ENCODE results near the gene TTC21A. TPM values are rescaled to one million over a fixed set of nuclear protein-coding genes. Genes with fewer than 3 reads are reported as not detected.

Gene TTC21A
- total and polyA plus RNA-seq, 2 experiments from 2014 or later, result 3.7 to 6.5 TPM

DNA sequence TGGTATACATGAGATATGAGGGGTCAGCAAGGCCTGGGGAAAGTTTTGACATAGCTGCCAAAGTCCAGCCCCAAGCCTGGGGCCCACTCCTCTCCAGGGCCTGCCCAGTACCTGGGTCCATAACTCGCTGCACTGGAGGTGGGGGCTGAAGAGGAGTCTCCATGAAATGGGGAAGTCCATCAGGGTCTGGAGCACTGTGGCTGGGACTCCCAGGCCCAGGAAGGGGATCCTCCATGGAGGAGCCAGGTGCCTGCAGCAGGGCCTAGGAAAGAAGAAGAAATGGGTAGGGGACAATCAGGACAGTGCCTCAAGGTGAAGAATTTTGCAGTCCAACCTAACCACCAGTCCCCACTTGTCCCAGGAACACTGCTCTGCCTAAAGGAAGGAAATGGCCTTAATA is 8.2 kb upstream of the TTC21A start:
- H3K79me2 ChIP-seq, result peaks cover 30% of the 10 kb centered on the region
- H3K4me1 ChIP-seq (ENCODE audit: insufficient read depth), result no peaks in the 10 kb centered on the region
- H4K20me1 ChIP-seq (ENCODE audit: insufficient read depth, poor library complexity, severe bottlenecking), result peaks cover 27% of the 10 kb centered on the region

DNA sequence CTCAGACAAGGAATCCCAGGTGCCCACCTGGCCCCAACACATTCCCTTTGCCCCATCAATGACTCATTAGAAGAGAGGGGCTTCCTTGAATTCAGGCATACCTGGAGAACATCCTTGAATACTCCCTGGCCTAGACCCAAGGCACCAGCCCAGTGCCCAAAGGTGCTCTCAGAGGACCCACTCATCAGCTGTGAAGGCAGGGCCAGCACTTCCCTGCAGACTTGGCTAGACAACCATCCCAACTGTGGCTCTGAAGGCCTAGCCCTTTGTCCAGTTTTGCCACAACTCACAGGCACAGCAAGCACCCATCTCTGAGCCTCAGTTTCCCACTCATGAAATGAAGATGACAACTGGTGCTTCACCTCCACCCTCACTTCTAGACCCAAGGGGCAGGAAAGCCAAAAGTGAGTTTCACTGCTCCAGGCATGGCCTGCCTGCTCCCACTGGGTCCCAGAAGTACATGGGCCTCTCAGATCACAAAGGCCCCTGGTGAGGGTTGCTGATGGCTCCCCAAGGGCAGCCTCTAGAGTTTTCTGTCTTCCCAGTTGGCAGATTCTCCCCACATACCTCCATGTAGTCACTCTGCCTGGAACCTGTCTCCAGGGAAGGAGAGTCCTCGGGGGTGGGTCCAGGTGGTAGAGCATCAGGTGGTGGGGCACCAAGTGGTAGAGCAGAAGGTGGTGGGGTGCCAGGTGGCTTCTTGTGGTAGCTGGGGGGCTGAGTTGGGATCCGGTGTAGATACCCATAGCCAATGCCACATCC is 7.6 kb upstream of the TTC21A start:
- Histone ChIP-seq H3K27ac (no peak overlapping the region), H2AFZ (no peak overlapping the region), H3K36me3 (replicated peaks; ENCODE audit: insufficient read depth, low read depth) (no peaks in the 10 kb centered on the region), H3K4me1 (ENCODE audit: insufficient read depth) (no peaks in the 10 kb centered on the region), H3K4me2 (no peak overlapping the region), H4K20me1 (ENCODE audit: insufficient read depth, poor library complexity, severe bottlenecking) (peaks cover 33% of the 10 kb centered on the region), H3K9me3 (ENCODE audit: low read depth) (no peaks in the 10 kb centered on the region), H3K9me2 (replicated peaks; ENCODE audit: insufficient read depth) (no peaks in the 10 kb centered on the region), H3K79me2 (peaks cover 37% of the 10 kb centered on the region), H3K4me3 (no peak overlapping the region), H3K27me3 (no peaks in the 10 kb centered on the region)
- TF ChIP-seq, protein P1, sequence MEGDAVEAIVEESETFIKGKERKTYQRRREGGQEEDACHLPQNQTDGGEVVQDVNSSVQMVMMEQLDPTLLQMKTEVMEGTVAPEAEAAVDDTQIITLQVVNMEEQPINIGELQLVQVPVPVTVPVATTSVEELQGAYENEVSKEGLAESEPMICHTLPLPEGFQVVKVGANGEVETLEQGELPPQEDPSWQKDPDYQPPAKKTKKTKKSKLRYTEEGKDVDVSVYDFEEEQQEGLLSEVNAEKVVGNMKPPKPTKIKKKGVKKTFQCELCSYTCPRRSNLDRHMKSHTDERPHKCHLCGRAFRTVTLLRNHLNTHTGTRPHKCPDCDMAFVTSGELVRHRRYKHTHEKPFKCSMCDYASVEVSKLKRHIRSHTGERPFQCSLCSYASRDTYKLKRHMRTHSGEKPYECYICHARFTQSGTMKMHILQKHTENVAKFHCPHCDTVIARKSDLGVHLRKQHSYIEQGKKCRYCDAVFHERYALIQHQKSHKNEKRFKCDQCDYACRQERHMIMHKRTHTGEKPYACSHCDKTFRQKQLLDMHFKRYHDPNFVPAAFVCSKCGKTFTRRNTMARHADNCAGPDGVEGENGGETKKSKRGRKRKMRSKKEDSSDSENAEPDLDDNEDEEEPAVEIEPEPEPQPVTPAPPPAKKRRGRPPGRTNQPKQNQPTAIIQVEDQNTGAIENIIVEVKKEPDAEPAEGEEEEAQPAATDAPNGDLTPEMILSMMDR (IDR thresholded peaks at IDR 0.05; ENCODE audit: poor library complexity), result no peak
- no peak for TF ChIP-seq EZH2 (IDR thresholded peaks at IDR 0.05; ENCODE audit: borderline replicate concordance)
- no peak for TF ChIP-seq EZH2phosphoT487 (IDR thresholded peaks at IDR 0.05; ENCODE audit: low read depth, severe bottlenecking, unreplicated experiment)
- WGBS (ENCODE audit: low lambda C conversion rate, missing lambda C conversion rate), result 97% methylated on average over 2 of the region's 2 CpGs
- DNase-seq (ENCODE audit: low spot score), result no peak

More for the DNA sequence above, 8.2 kb upstream of the TTC21A start:
- no peak overlapping the region for H3K4me2 ChIP-seq
- H3K27me3 ChIP-seq, result no peaks in the 10 kb centered on the region
- TF ChIP-seq EZH2 (IDR thresholded peaks at IDR 0.05; ENCODE audit: borderline replicate concordance), result no peak
- TF ChIP-seq EZH2phosphoT487 (IDR thresholded peaks at IDR 0.05; ENCODE audit: low read depth, severe bottlenecking, unreplicated experiment), result no peak
- TF ChIP-seq, protein P1 (IDR thresholded peaks at IDR 0.05; ENCODE audit: poor library complexity), result no peak
- no peaks in the 10 kb centered on the region for H3K9me2 ChIP-seq (replicated peaks; ENCODE audit: insufficient read depth)
- H3K9me3 ChIP-seq (ENCODE audit: low read depth), result no peaks in the 10 kb centered on the region
- H3K27ac ChIP-seq, result no peak overlapping the region
- H3K36me3 ChIP-seq (replicated peaks; ENCODE audit: insufficient read depth, low read depth), result no peaks in the 10 kb centered on the region
- no peak overlapping the region for H3K4me3 ChIP-seq
- no peak overlapping the region for H2AFZ ChIP-seq
- DNase-seq (ENCODE audit: low spot score), result no peak
- 95% methylated on average over 1 of the region's 1 CpG for WGBS (ENCODE audit: low lambda C conversion rate, missing lambda C conversion rate)

DNA sequence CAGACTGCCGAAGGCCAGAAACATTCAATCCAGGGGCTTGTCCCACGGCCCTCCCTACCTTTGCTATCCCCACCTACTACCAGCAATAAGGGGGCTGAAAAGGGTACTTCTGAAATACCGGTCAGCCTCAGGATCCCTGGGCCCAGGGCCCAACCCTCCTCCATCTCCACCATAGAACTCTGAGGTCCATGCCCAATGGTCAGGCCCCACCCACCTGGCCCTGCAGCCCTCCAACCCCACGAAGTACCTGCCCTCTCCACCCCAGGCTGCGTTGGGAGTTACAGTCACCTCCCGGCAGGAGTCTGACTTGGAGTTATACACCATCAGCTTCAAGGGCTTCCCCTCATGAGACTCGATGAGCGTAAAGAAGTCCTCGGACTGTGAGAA is 7.0 kb upstream of the TTC21A start:
- H3K4me2 ChIP-seq, result no peak overlapping the region

More for the DNA sequence above, 7.0 kb upstream of the TTC21A start:
- peaks cover 2% of the 10 kb centered on the region for H3K4me1 ChIP-seq (ENCODE audit: insufficient read depth)
- TF ChIP-seq EZH2phosphoT487 (IDR thresholded peaks at IDR 0.05; ENCODE audit: low read depth, severe bottlenecking, unreplicated experiment) (no peak), EZH2 (IDR thresholded peaks at IDR 0.05; ENCODE audit: borderline replicate concordance) (no peak)
- TF ChIP-seq, protein P1 (IDR thresholded peaks at IDR 0.05; ENCODE audit: poor library complexity), result no peak
- no peaks in the 10 kb centered on the region for H3K27me3 ChIP-seq
- no peak overlapping the region for H3K27ac ChIP-seq
- DNase-seq (ENCODE audit: low spot score), result no peak
- no peaks in the 10 kb centered on the region for H3K36me3 ChIP-seq (replicated peaks; ENCODE audit: insufficient read depth, low read depth)
- H4K20me1 ChIP-seq (ENCODE audit: insufficient read depth, poor library complexity, severe bottlenecking), result peaks cover 39% of the 10 kb centered on the region
- no peak overlapping the region for H2AFZ ChIP-seq
- WGBS (ENCODE audit: low lambda C conversion rate, missing lambda C conversion rate), result 94% methylated on average over 9 of the region's 9 CpGs
- H3K79me2 ChIP-seq, result peaks cover 42% of the 10 kb centered on the region
- H3K4me3 ChIP-seq, result no peak overlapping the region
- H3K9me3 ChIP-seq (ENCODE audit: low read depth), result no peaks in the 10 kb centered on the region
- H3K9me2 ChIP-seq (replicated peaks; ENCODE audit: insufficient read depth), result no peaks in the 10 kb centered on the region

All from hepatocyte (in vitro differentiated cells).